NCI-H526 treated with DMSO at 0.1 percent for 48 hours (cell line): Measurements from ENCODE around the gene GPD1L.
"Not testable (repeated sequence)": the region's sequence is repeated elsewhere in the genome, so short reads cannot be mapped to it uniquely, and the experiment has no call there.

Experiments
- DNase-seq: peaks from one replicate; lab custom pipeline; 2025; lab: John Stamatoyannopoulos, UW

Gene GPD1L

GRCh38 chr3:32181365-32181764 is 74.9 kb downstream of the GPD1L start:
- peak; percentile 38 for DNase-seq

- DNase-seq, result no peak
Observed at GRCh38 chr3:32181796-32182195, 75.4 kb downstream of the GPD1L start.

- DNase-seq, result no peak
Observed at GRCh38 chr3:32184187-32184730, 77.8 kb downstream of the GPD1L start.

- no peak for DNase-seq
Observed at GRCh38 chr3:32186097-32186496, 79.7 kb downstream of the GPD1L start.

- peak; percentile 62 for DNase-seq
Observed at GRCh38 chr3:32186876-32187275, 80.5 kb downstream of the GPD1L start.

GRCh38 chr3:32189693-32190092 is 83.3 kb downstream of the GPD1L start:
- no peak for DNase-seq

GRCh38 chr3:32190556-32190955 is 84.1 kb downstream of the GPD1L start:
- DNase-seq, result not testable (repeated sequence)

GRCh38 chr3:32193101-32193500 is 86.7 kb downstream of the GPD1L start:
- no peak for DNase-seq

- DNase-seq, result no peak
Observed at GRCh38 chr3:32194653-32195052, 88.2 kb downstream of the GPD1L start.

GRCh38 chr3:32195995-32196540 is 89.6 kb downstream of the GPD1L start:
- no peak for DNase-seq

- no peak for DNase-seq
Observed at GRCh38 chr3:32197991-32198390, 91.6 kb downstream of the GPD1L start.

- DNase-seq, result no peak
Observed at GRCh38 chr3:32198714-32199113, 92.3 kb downstream of the GPD1L start.

- DNase-seq, result no peak
Observed at GRCh38 chr3:32200490-32200889, 94.1 kb downstream of the GPD1L start.

- no peak for DNase-seq
Observed at GRCh38 chr3:32200992-32201758, 94.8 kb downstream of the GPD1L start.

GRCh38 chr3:32202496-32202895 is 96.1 kb downstream of the GPD1L start:
- DNase-seq, result no peak

- DNase-seq, result peak; percentile 89
Observed at GRCh38 chr3:32203854-32204253, 97.4 kb downstream of the GPD1L start.

GRCh38 chr3:32208447-32208846 is 102.0 kb downstream of the GPD1L start:
- DNase-seq, result no peak

- DNase-seq, result no peak
Observed at GRCh38 chr3:32215185-32215584, 108.8 kb downstream of the GPD1L start.

- peak; percentile 97 for DNase-seq
Observed at GRCh38 chr3:32216172-32216783, 109.9 kb downstream of the GPD1L start.

- no peak for DNase-seq
Observed at GRCh38 chr3:32217339-32217738, 110.9 kb downstream of the GPD1L start.
